K562 (cell line): ENCODE data around the gene NDUFB10. TPM values are rescaled to one million over a fixed set of nuclear protein-coding genes. Genes with fewer than 3 reads are reported as not detected.
A peak's percentile ranks its signal among the peaks of the same experiment; 100 is the strongest.

Source experiments
- CREM ChIP-seq: IDR thresholded peaks from 2 replicates; pipeline ENCODE4 v1.6.1; 2014; ENCODE audit warnings: antibody characterized with exemption, low read depth
- ERF ChIP-seq: fragments of 450-650 bp; formaldehyde crosslinking; IDR thresholded peaks from 2 replicates; pipeline ENCODE4 v1.4.0; 2020; ENCODE audit warnings: mild to moderate bottlenecking, mixed read lengths
- FOXA1 ChIP-seq: fragments of 450-650 bp; IDR thresholded peaks from 2 replicates; pipeline ENCODE4 v1.6.1; 2016; ENCODE audit warnings: mild to moderate bottlenecking, borderline replicate concordance
- FOXP1 ChIP-seq: sonication (generic); formaldehyde crosslinking; IDR thresholded peaks from 2 replicates; pipeline ENCODE4 v1.8.0; 2022; ENCODE audit warnings: mild to moderate bottlenecking, missing genetic modification reagents
- MXI1 ChIP-seq: IDR thresholded peaks from 2 replicates; pipeline ENCODE4 v1.6.1; 2011; ENCODE audit warnings: low read depth, mild to moderate bottlenecking, improper control_type of control experiment, low read length
- NR4A1 ChIP-seq, 2 experiments: fragments of 250-450 bp in 1 of 2; fragments of 450-650 bp in 1 of 2; sonication (Bioruptor Pico) in 1 of 2; IDR thresholded peaks; 2 replicates each; pipeline versions ENCODE4 v1.4.0 to v1.6.1; 2016 to 2020; ENCODE audit warnings: mild to moderate bottlenecking in 2 of 2, missing compliant biosample characterization in 1 of 2, missing genetic modification characterization in 1 of 2, moderate library complexity in 1 of 2
- POU5F1 ChIP-seq: fragments of 150-350 bp; IDR thresholded peaks from 2 replicates; pipeline ENCODE4 v1.6.1; 2014; ENCODE audit warnings: borderline replicate concordance, low read length, low read depth, mild to moderate bottlenecking; ENCODE audit not compliant: partially characterized antibody
- SNIP1 ChIP-seq: fragments of 450-650 bp; IDR thresholded peaks from 2 replicates; pipeline ENCODE4 v1.7.1; 2017; ENCODE audit warnings: low read depth, mild to moderate bottlenecking
- SRF ChIP-seq, 2 experiments: fragments of 250-450, 450-650 bp in 1 of 2; sonication (Bioruptor Pico) in 1 of 2; sonication (generic) in 1 of 2; formaldehyde crosslinking; IDR thresholded peaks; 2 replicates each; pipeline versions ENCODE4 v1.5.0 to v1.5.1; 2020 to 2022; ENCODE audit warnings: mild to moderate bottlenecking in 1 of 2, missing genetic modification reagents in 1 of 2
- STAT5B ChIP-seq: fragments of 250-450 bp; sonication (Bioruptor Pico); IDR thresholded peaks from 2 replicates; pipeline ENCODE4 v1.8.0; 2021; ENCODE audit warnings: mild to moderate bottlenecking, inconsistent platforms
- TEAD2 ChIP-seq: fragments of 450-650 bp; IDR thresholded peaks from 2 replicates; pipeline ENCODE4 v1.6.1; 2016; ENCODE audit warnings: missing genetic modification characterization, control low read depth, missing compliant biosample characterization
- ZFX ChIP-seq: sonication (generic); formaldehyde crosslinking; IDR thresholded peaks from 2 replicates; pipeline ENCODE4 v1.8.0; 2022; ENCODE audit warnings: mild to moderate bottlenecking, missing genetic modification reagents, moderate library complexity
- ZNF282 ChIP-seq: sonication (generic); formaldehyde crosslinking; IDR thresholded peaks from 2 replicates; pipeline ENCODE4 v1.8.1; 2023; ENCODE audit warnings: missing genetic modification reagents
- ZNF41 ChIP-seq: fragments of 250-450 bp; sonication (Bioruptor Pico); conservative IDR thresholded peaks from 2 replicates; pipeline ENCODE4 v1.4.0; 2020; ENCODE audit warnings: mild to moderate bottlenecking
- polyA plus RNA-seq, 8 experiments: library from polyadenylated mRNA; depleted of rRNA in 4 of 8; stranded (reverse) in 5 of 8; unstranded in 3 of 8; fragments of >200 nt; fragmentation: Nextera tagmentation in 2 of 8; fragmentation: Illumina TruSeq in 1 of 8; extraction: Ambion mirVana in 2 of 8; extraction: Trizol in 1 of 8; gene quantifications; 2 replicates each; pipeline versions ENCODE4 v1.2.1 to v1.2.3, GENCODE V29; 2011 to 2014; ENCODE audit warnings: inconsistent platforms in 1 of 8, missing spikeins in 1 of 8
- total RNA-seq, 7 experiments: library from RNA; depleted of rRNA in 6 of 7; stranded (reverse); fragments of >200 nt in 6 of 7; fragmentation: Illumina TruSeq in 2 of 7; extraction: Trizol in 2 of 7; gene quantifications; 2 replicates each; pipeline versions ENCODE4 v1.2.1 to v1.2.3, GENCODE V29; 2011 to 2021; ENCODE audit warnings: low replicate concordance in 1 of 7
- TF ChIP-seq, protein P1 (sequence below): fragments of 200-800 bp; sonication (Bioruptor generic); IDR thresholded peaks from 2 replicates; pipeline ENCODE4 v1.6.1; 2017; ENCODE audit warnings: missing genetic modification characterization, missing compliant biosample characterization
- TF ChIP-seq, protein P2 (sequence below): sonication (generic); formaldehyde crosslinking; IDR thresholded peaks from 2 replicates; pipeline ENCODE4 v1.8.0; 2022; ENCODE audit warnings: missing genetic modification reagents, mild to moderate bottlenecking, moderate library complexity, borderline replicate concordance
- TF ChIP-seq, protein P3 (sequence below): fragments of 250-450 bp; sonication (Bioruptor Pico); IDR thresholded peaks from 2 replicates; pipeline ENCODE4 v1.5.0; 2021
- TF ChIP-seq, protein P4 (sequence below): sonication (generic); formaldehyde crosslinking; IDR thresholded peaks from 2 replicates; pipeline ENCODE4 v1.8.1; 2023; ENCODE audit warnings: mild to moderate bottlenecking, missing genetic modification reagents, moderate library complexity
- TF ChIP-seq, protein P5 (sequence below): fragments of 450-650 bp; formaldehyde crosslinking; IDR thresholded peaks from 2 replicates; pipeline ENCODE4 v1.4.0; 2022; ENCODE audit warnings: mild to moderate bottlenecking, moderate library complexity

The NDUFB10 gene
- total and polyA plus RNA-seq, 9 of the 15 experiments (the other 6 are each of a cell fraction or from before 2014, with no cell fraction given) = 69.3 to 527 (median 161) TPM

DNA sequence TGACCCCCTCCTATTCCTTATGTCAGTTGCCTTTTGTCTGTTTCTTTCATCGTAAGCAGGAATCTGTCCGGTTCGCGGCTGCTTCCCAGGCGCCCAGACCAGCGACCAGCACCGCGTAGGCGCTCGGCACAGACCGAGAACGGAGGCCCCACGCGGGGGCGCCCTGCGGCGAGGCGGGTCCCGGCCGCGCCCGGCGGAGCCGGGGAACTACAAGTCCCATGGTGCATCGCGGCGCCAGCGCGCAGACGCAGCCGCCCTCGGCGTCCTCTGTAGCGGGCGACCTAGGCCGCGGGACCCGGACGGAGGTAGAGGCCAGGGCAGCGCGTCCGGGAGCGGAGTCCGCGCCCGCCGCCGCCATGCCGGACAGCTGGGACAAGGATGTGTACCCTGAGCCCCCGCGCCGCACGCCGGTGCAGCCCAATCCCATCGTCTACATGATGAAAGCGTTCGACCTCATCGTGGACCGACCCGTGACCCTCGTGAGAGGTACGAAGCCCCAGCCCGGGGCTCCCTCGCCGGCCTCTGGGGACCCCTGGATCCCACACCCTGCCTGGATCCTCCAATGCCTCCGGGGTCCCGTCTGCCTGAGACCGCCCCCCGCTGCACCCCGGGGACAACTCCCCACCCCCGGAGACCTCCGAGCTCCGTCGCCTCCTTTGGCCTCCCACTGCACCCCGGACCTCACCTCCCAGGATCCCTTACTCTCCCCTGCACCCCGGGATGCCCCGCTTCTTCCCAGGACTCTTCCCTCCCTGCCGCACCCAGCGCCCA is at the start of gene NDUFB10 (continued):
- no peak for TF ChIP-seq MXI1
- TF ChIP-seq ZFX = peak; percentile 99
- TF ChIP-seq, protein P1, sequence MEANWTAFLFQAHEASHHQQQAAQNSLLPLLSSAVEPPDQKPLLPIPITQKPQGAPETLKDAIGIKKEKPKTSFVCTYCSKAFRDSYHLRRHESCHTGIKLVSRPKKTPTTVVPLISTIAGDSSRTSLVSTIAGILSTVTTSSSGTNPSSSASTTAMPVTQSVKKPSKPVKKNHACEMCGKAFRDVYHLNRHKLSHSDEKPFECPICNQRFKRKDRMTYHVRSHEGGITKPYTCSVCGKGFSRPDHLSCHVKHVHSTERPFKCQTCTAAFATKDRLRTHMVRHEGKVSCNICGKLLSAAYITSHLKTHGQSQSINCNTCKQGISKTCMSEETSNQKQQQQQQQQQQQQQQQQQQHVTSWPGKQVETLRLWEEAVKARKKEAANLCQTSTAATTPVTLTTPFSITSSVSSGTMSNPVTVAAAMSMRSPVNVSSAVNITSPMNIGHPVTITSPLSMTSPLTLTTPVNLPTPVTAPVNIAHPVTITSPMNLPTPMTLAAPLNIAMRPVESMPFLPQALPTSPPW = peak; percentile 52; the same call in 1 of the 2 replicates
- no peak for TF ChIP-seq STAT5B (CRISPR knock-in tag)
- no peak for TF ChIP-seq SNIP1
- 0 out of 4 replicates have a peak, but pooled peaks of 1 of the 2 experiments have one; percentile 36 for TF ChIP-seq SRF (CRISPR knock-in tag; IDR thresholded peaks at IDR 0.05)
- TF ChIP-seq, protein P2, sequence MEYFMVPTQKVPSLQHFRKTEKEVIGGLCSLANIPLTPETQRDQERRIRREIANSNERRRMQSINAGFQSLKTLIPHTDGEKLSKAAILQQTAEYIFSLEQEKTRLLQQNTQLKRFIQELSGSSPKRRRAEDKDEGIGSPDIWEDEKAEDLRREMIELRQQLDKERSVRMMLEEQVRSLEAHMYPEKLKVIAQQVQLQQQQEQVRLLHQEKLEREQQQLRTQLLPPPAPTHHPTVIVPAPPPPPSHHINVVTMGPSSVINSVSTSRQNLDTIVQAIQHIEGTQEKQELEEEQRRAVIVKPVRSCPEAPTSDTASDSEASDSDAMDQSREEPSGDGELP (CRISPR knock-in tag) = peak; percentile 92
- TF ChIP-seq POU5F1 = peak; percentile 77
- TF ChIP-seq ZNF41 = no peak
- no peak for TF ChIP-seq FOXA1
- TF ChIP-seq NR4A1 (CRISPR knock-in tag; IDR thresholded peaks at IDR 0.05) = peak; percentile 10; the same call in 1 of the 2 replicates
- TF ChIP-seq NR4A1 (tag; IDR thresholded peaks at IDR 0.05) = no peak
- peak; percentile 90; the same call in 1 of the 2 replicates for TF ChIP-seq FOXP1 (CRISPR knock-in tag)
- TF ChIP-seq ZNF282 (CRISPR knock-in tag) = no peak
- TF ChIP-seq, protein P3, sequence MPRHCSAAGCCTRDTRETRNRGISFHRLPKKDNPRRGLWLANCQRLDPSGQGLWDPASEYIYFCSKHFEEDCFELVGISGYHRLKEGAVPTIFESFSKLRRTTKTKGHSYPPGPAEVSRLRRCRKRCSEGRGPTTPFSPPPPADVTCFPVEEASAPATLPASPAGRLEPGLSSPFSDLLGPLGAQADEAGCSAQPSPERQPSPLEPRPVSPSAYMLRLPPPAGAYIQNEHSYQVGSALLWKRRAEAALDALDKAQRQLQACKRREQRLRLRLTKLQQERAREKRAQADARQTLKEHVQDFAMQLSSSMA = no peak
- TF ChIP-seq ERF (CRISPR knock-in tag) = peak; percentile 23; the same call in 1 of the 2 replicates
- peak; percentile 73 for TF ChIP-seq CREM
- no peak for TF ChIP-seq TEAD2
- TF ChIP-seq, protein P4, sequence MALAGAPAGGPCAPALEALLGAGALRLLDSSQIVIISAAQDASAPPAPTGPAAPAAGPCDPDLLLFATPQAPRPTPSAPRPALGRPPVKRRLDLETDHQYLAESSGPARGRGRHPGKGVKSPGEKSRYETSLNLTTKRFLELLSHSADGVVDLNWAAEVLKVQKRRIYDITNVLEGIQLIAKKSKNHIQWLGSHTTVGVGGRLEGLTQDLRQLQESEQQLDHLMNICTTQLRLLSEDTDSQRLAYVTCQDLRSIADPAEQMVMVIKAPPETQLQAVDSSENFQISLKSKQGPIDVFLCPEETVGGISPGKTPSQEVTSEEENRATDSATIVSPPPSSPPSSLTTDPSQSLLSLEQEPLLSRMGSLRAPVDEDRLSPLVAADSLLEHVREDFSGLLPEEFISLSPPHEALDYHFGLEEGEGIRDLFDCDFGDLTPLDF = peak; percentile 78
- TF ChIP-seq, protein P5, sequence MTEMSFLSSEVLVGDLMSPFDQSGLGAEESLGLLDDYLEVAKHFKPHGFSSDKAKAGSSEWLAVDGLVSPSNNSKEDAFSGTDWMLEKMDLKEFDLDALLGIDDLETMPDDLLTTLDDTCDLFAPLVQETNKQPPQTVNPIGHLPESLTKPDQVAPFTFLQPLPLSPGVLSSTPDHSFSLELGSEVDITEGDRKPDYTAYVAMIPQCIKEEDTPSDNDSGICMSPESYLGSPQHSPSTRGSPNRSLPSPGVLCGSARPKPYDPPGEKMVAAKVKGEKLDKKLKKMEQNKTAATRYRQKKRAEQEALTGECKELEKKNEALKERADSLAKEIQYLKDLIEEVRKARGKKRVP = 0 out of 2 replicates have a peak, but pooled peaks have one; percentile 4
